ENCODE results near the gene CREB1. TPM values are rescaled to one million over a fixed set of nuclear protein-coding genes. Genes with fewer than 3 reads are reported as not detected.

Gene CREB1
- 10 to 100 TPM; 48.7 to 64.8 (median 59.4) TPM for polyA plus RNA-seq

DNA sequence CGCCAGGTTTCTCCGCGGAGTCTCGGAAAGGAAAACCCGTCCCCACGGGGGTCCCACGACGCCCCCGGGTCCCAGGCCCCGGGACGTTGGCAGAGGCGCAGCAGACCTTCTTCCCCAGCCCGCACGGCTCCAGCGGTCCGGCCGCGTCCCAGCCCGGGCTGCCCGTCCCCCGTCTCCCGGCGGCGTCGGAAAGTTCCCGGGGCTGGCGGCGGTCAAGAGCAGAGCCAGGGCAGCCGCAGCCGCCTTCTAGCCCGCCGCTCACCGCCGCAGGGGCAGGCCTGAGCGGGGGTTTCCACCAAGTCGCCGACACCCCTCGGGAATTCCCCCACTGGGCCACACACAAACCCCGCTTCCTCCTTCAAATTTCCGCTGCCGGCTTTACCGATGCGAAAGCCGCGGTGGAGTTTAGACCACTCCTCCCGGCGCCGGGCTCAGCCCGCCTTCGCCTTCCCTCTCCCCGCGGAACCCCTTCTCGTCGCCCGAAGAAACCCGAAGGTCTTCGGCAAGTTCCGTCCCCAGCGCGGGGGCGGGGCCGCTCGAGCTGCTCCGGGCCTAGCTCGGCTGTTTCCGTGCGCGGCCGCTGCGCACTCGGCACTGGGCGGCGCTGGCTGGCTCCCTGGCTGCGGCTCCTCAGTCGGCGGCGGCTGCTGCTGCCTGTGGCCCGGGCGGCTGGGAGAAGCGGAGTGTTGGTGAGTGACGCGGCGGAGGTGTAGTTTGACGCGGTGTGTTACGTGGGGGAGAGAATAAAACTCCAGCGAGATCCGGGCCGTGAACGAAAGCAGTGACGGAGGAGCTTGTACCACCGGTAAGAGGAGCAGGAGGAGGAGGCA is at the start of gene CREB1:
TSS of gene CREB1 (plus strand) at position 633 of the 830 bp plus-strand sequence. CDS start 25,674 bp downstream, outside the sequence.
- peaks cover 0 to 2% (median 0%) of the 10 kb centered on the region in 6 donors for H3K9me3 Mint-ChIP-seq
- peaks cover 0 to 3% (median 0%) of the 10 kb centered on the region in 3 donors for H3K36me3 Mint-ChIP-seq
- DNase-seq, result peak; percentile 100
- H3K27ac Mint-ChIP-seq, result peak within 1 kb of the TSS; percentile 99 to 100 (median 100)
- H3K4me3 Mint-ChIP-seq, result peak within 1 kb of the TSS; percentile 92 to 99 (median 98)
- H3K27me3 Mint-ChIP-seq (ENCODE audit: low read depth in 3 of 3), result peaks cover 23 to 43% (median 29%) of the 10 kb centered on the region in 3 donors
- H3K4me1 Mint-ChIP-seq, result peaks cover 62 to 67% of the 10 kb centered on the region in 2 donors

DNA sequence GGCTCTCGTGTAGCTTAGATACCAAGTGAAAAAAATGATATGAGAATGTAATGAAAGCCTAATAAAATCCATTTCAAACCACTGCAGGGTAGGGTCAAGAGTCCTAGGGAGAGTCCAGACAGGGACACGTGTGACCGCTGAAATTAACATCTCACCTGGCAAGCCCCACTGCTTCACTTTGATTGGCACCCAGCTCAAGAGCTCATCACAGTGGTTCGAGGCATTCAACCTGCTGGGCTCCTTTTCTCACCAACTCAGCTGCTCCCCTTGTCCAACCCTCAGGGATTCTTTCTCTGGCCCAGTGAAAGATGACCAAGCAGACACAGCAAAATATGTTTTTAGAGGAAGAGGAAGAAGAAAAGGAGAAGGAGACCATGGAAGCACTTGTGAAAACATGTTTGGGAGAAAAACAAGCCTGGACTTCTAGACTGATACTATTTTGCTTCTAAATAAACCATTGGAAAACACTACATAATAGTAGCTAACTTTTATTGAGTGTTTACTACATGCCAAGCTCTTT is 49.2 kb upstream of the CREB1 start:
- Mint-ChIP-seq H3K36me3 (no peaks in the 10 kb centered on the region), H3K4me1 (no peaks in the 10 kb centered on the region), H3K27me3 (ENCODE audit: low read depth in 3 of 3) (peaks cover 0 to 5% (median 4%) of the 10 kb centered on the region in 3 donors), H3K27ac (no peak overlapping the region), H3K4me3 (no peak overlapping the region), H3K9me3 (no peaks in the 10 kb centered on the region)
- DNase-seq, result no peak

DNA sequence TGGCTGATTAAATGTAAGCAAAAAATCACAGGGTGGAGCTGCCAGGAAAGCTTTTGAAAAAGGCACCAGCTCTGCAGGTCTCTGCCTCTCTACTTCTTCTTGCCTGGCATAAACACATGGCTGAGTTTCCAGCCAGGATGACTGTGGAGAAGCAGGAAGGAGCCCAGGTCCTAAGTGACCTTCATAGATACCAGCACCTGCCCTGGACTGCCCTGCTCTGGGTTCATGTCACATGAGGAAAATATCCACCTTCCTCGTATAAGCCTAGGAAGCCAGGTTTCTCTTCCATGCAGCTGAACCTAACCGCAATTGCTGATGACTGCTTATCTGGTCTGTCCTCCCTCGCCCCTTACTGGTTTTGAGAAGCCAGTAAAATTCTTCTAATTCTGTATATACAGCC is 47.8 kb upstream of the CREB1 start:
- H3K27me3 Mint-ChIP-seq (ENCODE audit: low read depth in 3 of 3), result peaks cover 0 to 2% (median 2%) of the 10 kb centered on the region in 3 donors
- H3K27ac Mint-ChIP-seq, result no peak overlapping the region
- DNase-seq, result no peak
- H3K9me3 Mint-ChIP-seq, result no peaks in the 10 kb centered on the region
- H3K36me3 Mint-ChIP-seq, result no peaks in the 10 kb centered on the region
- no peaks in the 10 kb centered on the region for H3K4me1 Mint-ChIP-seq
- H3K4me3 Mint-ChIP-seq, result no peak overlapping the region

DNA sequence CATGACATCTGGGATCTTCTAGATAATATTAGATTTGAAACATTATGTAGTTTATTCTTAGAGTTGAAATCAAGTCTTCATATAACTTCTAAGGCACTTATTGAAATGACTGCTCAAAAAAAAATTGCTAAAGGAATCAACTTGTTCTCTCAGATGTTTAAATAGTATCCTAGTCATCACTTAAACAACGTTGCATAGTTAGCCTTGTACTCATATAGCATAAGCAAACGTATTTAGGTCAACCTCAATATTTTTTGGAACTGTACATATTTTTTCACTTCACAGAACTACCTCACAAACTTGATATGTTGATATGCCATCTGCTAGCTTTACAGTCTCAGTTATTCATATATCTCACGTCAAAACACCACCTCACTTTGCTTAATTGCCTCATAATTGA is 47.1 kb upstream of the CREB1 start:
- no peaks in the 10 kb centered on the region for H3K36me3 Mint-ChIP-seq
- H3K9me3 Mint-ChIP-seq, result no peaks in the 10 kb centered on the region
- H3K4me1 Mint-ChIP-seq, result no peaks in the 10 kb centered on the region
- H3K4me3 Mint-ChIP-seq, result no peak overlapping the region
- H3K27me3 Mint-ChIP-seq (ENCODE audit: low read depth in 3 of 3), result peaks cover 0 to 2% (median 2%) of the 10 kb centered on the region in 3 donors
- H3K27ac Mint-ChIP-seq, result no peak overlapping the region
- DNase-seq, result no peak

DNA sequence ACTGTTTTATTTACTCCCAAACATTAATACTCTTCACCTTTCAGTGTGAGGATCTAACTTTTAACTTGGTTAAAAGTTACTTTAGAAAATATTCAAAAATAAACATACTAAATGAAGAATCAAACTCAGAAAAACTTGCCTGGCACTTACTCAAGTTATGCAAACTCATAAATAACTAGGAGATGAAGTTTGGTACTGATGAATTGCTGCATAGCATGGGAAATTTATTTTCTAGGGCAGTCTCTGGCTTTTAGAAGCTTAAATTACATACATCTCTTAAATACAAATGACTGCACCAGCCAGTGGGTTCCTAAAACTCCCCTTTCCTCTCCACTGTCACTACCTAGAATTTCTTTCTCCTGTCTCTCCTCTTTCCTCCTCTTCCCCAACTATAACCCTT is 46.7 kb upstream of the CREB1 start:
- H3K27ac Mint-ChIP-seq, result no peak overlapping the region
- H3K27me3 Mint-ChIP-seq (ENCODE audit: low read depth in 3 of 3), result peaks cover 0 to 2% (median 2%) of the 10 kb centered on the region in 3 donors

DNA sequence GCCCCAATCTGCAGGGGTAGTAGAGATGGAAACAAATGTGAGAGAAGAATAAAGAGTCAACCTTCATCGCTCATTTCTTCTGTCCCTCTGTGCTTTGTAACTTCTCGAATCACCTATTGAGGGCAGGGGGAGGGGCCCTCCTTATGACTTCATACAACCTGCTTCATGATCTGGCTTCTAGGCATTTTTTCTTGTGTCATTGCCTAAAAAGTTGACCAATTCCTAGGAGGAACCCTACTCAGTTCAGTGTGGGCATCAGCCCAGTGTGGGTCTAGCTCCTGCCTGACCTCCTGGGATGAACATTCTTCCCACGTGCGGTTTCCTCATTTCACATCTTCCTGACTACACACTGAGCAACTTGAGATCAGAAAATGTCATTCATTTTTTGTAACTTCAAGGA is 46.3 kb upstream of the CREB1 start:
- Mint-ChIP-seq H3K27ac (no peak overlapping the region), H3K9me3 (no peaks in the 10 kb centered on the region), H3K4me3 (no peak overlapping the region), H3K36me3 (no peaks in the 10 kb centered on the region), H3K4me1 (no peaks in the 10 kb centered on the region), H3K27me3 (ENCODE audit: low read depth in 3 of 3) (peaks cover 0 to 2% (median 2%) of the 10 kb centered on the region in 3 donors)
- DNase-seq, result no peak

More for the DNA sequence above, 46.7 kb upstream of the CREB1 start:
- no peak overlapping the region for H3K4me3 Mint-ChIP-seq
- no peaks in the 10 kb centered on the region for H3K9me3 Mint-ChIP-seq
- no peak for DNase-seq
- no peaks in the 10 kb centered on the region for H3K4me1 Mint-ChIP-seq
- no peaks in the 10 kb centered on the region for H3K36me3 Mint-ChIP-seq

DNA sequence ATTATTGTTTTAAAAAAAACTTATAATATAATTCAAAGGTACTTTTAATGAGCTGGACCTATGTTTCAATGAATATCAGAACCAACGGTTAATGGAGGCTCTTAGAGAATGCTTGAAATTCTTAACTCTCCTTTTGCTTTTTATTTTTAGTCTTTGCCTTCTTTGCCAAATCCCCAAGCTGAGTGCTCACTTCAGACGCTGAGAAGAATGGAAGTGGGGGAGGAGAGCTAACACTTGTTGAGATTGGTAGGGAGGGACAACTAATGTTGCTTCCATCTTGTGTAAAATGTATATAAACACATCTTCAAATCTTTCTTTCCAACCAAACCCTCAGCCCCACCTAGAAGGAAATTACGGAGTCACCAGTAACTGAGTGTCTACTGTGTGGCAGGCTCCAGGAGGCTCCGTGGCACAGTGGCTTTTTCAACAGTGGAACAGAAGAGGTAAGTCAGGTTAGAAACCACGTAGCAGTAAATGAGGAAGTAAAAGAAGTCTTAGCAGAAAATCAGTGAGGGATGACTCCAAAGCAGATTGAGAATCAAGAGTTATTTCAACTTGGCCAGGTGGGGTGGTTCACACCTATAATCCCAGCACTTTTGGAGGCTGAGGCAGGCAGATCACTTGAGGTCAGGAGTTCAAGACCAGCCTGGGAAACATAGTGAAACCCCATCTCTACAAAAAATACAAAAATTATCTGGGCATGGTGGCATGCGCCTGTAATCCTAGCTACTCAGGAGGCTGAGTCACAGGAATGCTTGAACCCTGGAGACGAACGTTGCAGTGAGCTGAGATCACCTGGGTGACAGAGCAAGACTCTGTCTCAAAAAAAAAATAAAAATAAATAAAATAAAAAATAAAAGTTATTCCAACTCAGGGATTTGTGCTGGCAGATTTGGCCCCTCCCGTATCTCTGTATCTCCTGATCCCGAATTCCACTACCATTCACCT is 45.0 kb upstream of the CREB1 start:
- no peaks in the 10 kb centered on the region for H3K4me1 Mint-ChIP-seq
- DNase-seq, result no peak
- peak overlapping the region in 1 of 6 donors; percentile 13 for H3K27ac Mint-ChIP-seq
- H3K9me3 Mint-ChIP-seq, result peaks cover 0 to 2% (median 0%) of the 10 kb centered on the region in 6 donors
- H3K36me3 Mint-ChIP-seq, result no peaks in the 10 kb centered on the region
- peaks cover 2% of the 10 kb centered on the region in 3 donors for H3K27me3 Mint-ChIP-seq (ENCODE audit: low read depth in 3 of 3)
- no peak overlapping the region for H3K4me3 Mint-ChIP-seq

DNA sequence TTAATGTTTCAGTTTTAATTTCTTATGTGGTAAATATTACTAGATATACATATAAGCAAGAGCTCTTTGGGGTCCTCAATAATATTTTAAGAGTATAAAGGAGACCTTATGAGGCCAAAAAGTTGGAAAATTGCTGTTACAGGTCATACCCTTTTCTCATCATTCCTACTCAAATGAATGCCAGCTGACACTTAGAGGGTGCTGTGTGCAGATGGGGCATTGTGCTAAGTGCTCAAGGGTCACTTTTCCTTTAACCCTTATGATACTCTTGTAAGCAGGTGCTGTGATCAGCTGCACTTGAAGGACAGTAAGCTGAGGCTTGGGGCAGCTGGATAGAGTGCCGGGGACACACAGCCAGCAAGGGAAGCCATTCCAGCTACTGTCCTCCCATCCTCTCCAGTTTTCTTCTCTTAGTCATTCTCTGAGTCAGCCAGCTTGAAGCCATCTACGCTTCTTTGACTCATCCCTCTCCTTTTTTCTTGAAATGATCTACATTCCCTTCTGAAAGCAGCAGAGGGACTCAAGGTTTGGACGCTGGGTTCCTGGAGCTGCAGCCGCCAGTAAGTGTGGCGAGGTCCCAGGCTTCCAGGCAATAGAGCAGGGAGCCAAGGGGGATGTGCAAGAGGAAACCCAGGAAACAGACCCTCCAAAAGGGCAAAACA is 42.0 kb upstream of the CREB1 start:
- Mint-ChIP-seq H3K36me3 (no peaks in the 10 kb centered on the region), H3K4me1 (no peaks in the 10 kb centered on the region), H3K27ac (no peak overlapping the region), H3K27me3 (ENCODE audit: low read depth in 3 of 3) (peaks cover 2 to 7% (median 2%) of the 10 kb centered on the region in 3 donors), H3K4me3 (no peak overlapping the region), H3K9me3 (peaks cover 0 to 2% (median 0%) of the 10 kb centered on the region in 6 donors)
- DNase-seq, result no peak

DNA sequence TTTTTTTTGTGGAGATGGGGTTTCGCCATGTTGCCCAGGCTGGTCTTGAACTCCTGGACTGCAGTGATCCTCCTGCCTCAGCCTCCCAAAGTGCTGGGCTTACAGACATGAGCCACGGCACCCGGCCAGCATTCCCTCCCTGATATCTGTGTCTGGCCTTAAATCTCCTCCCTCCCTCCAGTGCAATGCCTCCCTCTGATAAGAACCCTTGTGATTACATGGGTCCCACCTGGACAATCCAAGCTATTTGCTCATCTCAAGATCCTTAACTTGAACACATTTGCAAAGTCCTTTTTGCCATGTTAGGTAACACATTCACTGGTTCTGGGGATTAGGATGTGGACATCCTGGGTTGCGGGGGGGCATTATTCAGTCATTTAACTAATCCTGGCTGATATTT is 40.5 kb upstream of the CREB1 start:
- peaks cover 0 to 4% (median 2%) of the 10 kb centered on the region in 3 donors for H3K27me3 Mint-ChIP-seq (ENCODE audit: low read depth in 3 of 3)
- H3K4me1 Mint-ChIP-seq, result no peaks in the 10 kb centered on the region
- H3K36me3 Mint-ChIP-seq, result no peaks in the 10 kb centered on the region
- no peak overlapping the region for H3K27ac Mint-ChIP-seq
- H3K4me3 Mint-ChIP-seq, result no peak overlapping the region
- DNase-seq, result no peak
- peaks cover 0 to 2% (median 0%) of the 10 kb centered on the region in 6 donors for H3K9me3 Mint-ChIP-seq

DNA sequence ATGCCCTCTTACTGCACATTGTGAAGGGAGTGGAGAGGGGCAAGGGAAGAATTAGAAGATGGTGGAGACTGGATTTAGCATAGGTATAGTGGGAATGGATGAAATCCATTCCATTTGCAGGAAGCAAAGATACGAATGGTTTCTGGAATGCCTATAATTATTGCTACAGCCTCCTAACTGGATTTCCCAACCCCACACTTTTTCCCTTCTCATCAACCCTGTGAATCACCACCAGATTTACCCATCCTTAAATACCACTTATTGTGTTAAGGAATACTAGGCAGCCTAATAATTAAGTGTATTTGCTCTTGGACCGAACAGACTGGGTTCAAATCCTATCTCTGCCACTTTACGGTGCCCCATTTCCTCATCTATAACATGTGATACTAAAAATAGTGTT is 39.3 kb upstream of the CREB1 start:
- no peak overlapping the region for H3K27ac Mint-ChIP-seq
- no peak overlapping the region for H3K4me3 Mint-ChIP-seq
- H3K9me3 Mint-ChIP-seq, result peaks cover 0 to 2% (median 0%) of the 10 kb centered on the region in 6 donors
- peaks cover 0 to 4% (median 2%) of the 10 kb centered on the region in 3 donors for H3K27me3 Mint-ChIP-seq (ENCODE audit: low read depth in 3 of 3)
- H3K4me1 Mint-ChIP-seq, result no peaks in the 10 kb centered on the region
- no peak for DNase-seq
- no peaks in the 10 kb centered on the region for H3K36me3 Mint-ChIP-seq

DNA sequence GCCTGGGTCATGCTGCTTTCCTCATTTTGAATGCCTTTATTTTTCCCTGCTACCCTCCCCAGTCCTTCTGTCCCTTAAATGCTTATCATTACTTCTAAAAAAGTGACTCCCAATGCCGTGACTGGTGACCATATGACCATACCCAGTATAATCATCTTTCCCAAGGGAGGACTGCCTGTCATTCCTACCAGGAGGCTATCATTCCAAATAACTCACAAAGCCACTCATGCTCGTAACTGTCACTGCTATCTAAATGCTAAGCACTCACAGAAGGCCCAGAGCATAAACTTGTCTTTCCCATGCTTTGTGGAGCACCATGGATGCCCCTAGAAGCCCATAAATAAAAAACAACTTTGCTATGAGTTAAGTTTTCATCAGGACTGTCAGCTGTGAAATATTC is 38.7 kb upstream of the CREB1 start:
- H3K27me3 Mint-ChIP-seq (ENCODE audit: low read depth in 3 of 3), result peaks cover 0 to 4% (median 2%) of the 10 kb centered on the region in 3 donors
- H3K4me3 Mint-ChIP-seq, result no peak overlapping the region
- peaks cover 0 to 2% (median 0%) of the 10 kb centered on the region in 6 donors for H3K9me3 Mint-ChIP-seq
- no peaks in the 10 kb centered on the region for H3K4me1 Mint-ChIP-seq
- H3K36me3 Mint-ChIP-seq, result no peaks in the 10 kb centered on the region
- DNase-seq, result no peak
- H3K27ac Mint-ChIP-seq, result no peak overlapping the region

DNA sequence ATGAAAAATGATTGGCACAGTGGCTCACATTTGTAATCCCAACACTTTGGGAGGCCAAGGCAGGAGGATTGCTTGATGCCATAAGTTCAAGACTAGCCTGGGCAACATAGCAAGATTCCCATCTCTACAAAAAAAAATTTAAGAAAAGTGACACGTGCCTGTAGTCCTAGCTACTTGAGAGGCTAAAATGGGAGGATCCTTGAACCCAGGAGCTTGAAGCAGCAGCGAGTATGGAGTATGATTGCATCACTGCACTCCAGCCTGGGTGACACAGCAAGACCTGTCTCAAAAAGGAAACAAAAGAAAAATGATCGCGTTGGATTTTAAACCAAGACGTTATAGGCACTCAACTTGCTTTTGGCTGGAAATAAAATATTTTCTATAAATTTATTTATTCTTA is 37.8 kb upstream of the CREB1 start:
- Mint-ChIP-seq H3K4me1 (no peaks in the 10 kb centered on the region), H3K27me3 (ENCODE audit: low read depth in 3 of 3) (peaks cover 0 to 4% (median 2%) of the 10 kb centered on the region in 3 donors), H3K9me3 (peaks cover 0 to 2% (median 0%) of the 10 kb centered on the region in 6 donors), H3K36me3 (no peaks in the 10 kb centered on the region), H3K4me3 (no peak overlapping the region), H3K27ac (no peak overlapping the region)
- no peak for DNase-seq

DNA sequence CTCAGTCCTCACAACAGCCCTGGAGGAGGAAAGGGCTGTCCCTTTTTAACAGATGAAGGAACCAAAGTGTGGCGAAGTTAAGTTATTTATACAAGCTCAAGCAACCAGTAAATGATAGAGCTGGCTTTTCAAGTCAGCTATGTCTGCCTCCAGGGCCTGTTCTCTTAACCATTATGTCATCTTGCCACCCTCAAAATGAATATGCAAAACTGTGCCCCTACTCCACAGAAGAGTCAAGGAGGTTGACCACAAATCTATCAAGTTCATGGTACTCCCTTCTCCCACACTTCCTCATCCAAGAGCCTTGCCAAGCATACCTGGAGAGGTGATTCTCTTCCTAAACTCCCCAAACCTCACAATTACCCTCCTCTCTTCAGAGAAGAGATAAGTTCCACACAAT is 37.3 kb upstream of the CREB1 start:
- Mint-ChIP-seq H3K27ac (no peak overlapping the region), H3K36me3 (no peaks in the 10 kb centered on the region), H3K9me3 (peaks cover 0 to 2% (median 0%) of the 10 kb centered on the region in 6 donors), H3K4me3 (no peak overlapping the region), H3K27me3 (ENCODE audit: low read depth in 3 of 3) (peaks cover 0 to 4% (median 2%) of the 10 kb centered on the region in 3 donors), H3K4me1 (no peaks in the 10 kb centered on the region)
- no peak for DNase-seq
